A375 (cell line): ENCODE measurements around the gene INKA2. TPM values are rescaled to one million over a fixed set of nuclear protein-coding genes. Genes with fewer than 3 reads are reported as not detected.

ENCODE experiments used
- small RNA-seq: library from RNA; depleted of rRNA; stranded (forward); fragments of <200 nt; gene quantifications from one replicate; pipeline ENCODE3, GENCODE V24; 2014
- total RNA-seq: library from RNA; depleted of rRNA; stranded (reverse); fragments of >200 nt; shearing (Covaris generic); gene quantifications from 2 replicates; pipeline ENCODE4 v1.2.3, GENCODE V29; 2014; rRNA removed

The INKA2 gene
- 3.9 and 4.0 TPM in 2 replicates for total RNA-seq

GRCh38 chr1:111739194-111739924 is at the start of gene INKA2:
Gene INKA2 (minus strand): TSS chr1:111739395. CDS start chr1:111739242, 153 bp downstream.

DNA sequence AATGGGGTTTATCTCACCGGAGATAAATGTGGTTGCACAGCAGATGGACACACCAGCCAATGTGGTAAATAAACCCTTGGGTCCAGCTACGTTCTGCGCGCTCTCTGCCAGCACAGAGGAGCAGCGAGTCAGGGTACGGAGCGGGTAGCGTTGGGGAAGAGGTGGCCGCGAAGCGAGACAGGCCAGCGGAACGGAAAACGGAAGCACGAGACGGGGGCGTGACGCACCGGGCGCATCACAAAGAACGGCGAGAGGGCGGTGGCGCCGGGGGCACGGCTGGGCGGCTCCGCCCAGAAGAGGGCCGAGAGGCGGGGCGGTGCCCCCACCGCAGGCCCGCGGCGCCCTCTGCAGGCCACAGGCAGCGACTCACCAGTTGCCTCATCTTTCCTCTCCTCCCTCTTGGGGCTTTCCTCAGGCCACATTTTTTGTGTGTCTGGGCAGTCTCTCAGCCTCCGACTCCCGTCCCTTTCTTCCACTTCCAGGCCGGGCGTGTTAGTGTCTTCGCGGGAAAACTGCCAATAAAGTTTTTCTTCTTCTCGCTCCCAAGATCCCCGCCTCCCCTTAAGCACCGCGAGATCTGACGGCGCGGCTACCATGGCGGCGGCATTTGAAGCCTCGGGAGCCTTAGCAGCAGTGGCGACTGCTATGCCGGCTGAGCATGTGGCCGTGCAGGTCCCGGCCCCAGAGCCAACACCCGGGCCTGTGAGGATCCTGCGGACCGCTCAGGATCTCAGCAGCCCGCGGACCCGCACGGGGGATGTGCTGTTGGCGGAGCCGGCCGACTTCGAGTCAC is 16.3 kb upstream of the INKA2 start, which contains the start of gene DDX20:
DDX20 (plus strand) TSS at position 571 of the 793 bp plus-strand sequence; CDS start at position 595, 24 bp downstream.

Small RNAs within 50 kb of the gene (small RNA-seq; reads per million reads assigned to genes)
- gene INKA2 = not detected

Other genes starting within 250 kb of the INKA2 start
- gene ADORA3, start 235.8 kb downstream of the INKA2 start, total RNA-seq = not detected in 2 replicates
- gene TMIGD3, start 235.8 kb downstream of the INKA2 start, total RNA-seq = not detected in 2 replicates
- gene RAP1A, start 119.6 kb downstream of the INKA2 start, total RNA-seq = 12.1 and 18.7 TPM in 2 replicates
- gene DDX20, start 16.5 kb upstream of the INKA2 start, total RNA-seq = 26.7 and 31.0 TPM in 2 replicates